Tibial nerve (tissue), 3 donors: ENCODE data around the gene NT5C2.

ENCODE experiments used
- POLR2A ChIP-seq, 2 donors: fragments of 450-650 bp; IDR thresholded peaks; one replicate each; pipeline ENCODE4 v1.6.1; 2017; ENCODE audit warnings: antibody characterized with exemption in 2 of 2, mild to moderate bottlenecking in 2 of 2, moderate library complexity in 2 of 2
- TF ChIP-seq, protein P1 (sequence below), 5 experiments: fragments of 200-600 bp in 3 of 5; fragments of 450-650 bp in 2 of 5; sonication (generic) in 3 of 5; IDR thresholded peaks; one replicate each; pipeline ENCODE4 v1.5.1; 2016 to 2019; ENCODE audit warnings: antibody characterized with exemption in 5 of 5, mild to moderate bottlenecking in 3 of 5, moderate library complexity in 2 of 5

DNA sequence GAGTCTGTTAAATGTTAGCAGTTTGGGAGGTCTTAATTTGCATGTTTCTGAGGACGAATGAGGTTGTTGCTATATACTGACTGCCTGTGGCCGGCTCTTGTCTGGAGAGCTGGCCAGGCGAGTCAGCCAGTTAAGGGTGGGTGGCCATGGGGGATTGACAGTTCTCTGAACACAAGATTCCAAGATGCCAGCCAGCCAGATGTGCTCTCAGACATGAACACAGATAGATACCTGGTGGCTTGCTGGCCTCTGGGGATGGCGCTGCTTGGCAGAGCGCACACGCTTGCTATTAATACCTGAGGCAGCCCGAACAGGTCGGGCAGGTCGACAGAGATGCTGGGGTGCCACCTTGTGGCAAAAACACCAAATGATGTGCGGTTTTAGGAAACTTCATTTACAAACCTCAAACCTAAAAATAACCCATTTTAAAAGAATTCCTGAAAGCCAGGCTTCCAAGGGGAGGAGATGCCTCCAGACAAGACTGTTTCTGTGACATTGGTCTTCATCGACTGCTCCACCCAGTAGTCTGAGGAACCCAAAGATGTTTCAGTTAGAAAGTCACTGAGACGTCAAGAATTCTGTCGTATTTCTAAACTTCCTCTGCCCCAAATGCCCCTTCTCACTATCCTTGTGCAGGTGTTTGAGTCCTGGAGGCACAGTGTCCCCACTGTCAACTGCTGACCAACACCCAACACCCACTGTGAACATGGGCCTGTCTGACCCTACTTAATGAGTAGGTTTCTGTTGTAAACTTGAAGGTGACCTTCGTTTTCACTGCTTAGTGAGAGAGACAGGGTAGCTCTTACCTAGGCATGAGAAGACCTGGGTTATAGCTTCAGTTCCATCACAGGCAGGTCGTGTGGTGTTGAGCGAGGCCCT is 123.4 kb downstream of the NT5C2 start:
- no peak for TF ChIP-seq POLR2A (IDR thresholded peaks at IDR 0.05)
- TF ChIP-seq, protein P1, sequence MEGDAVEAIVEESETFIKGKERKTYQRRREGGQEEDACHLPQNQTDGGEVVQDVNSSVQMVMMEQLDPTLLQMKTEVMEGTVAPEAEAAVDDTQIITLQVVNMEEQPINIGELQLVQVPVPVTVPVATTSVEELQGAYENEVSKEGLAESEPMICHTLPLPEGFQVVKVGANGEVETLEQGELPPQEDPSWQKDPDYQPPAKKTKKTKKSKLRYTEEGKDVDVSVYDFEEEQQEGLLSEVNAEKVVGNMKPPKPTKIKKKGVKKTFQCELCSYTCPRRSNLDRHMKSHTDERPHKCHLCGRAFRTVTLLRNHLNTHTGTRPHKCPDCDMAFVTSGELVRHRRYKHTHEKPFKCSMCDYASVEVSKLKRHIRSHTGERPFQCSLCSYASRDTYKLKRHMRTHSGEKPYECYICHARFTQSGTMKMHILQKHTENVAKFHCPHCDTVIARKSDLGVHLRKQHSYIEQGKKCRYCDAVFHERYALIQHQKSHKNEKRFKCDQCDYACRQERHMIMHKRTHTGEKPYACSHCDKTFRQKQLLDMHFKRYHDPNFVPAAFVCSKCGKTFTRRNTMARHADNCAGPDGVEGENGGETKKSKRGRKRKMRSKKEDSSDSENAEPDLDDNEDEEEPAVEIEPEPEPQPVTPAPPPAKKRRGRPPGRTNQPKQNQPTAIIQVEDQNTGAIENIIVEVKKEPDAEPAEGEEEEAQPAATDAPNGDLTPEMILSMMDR (IDR thresholded peaks at IDR 0.05) = peak; percentile 42 to 67 (median 51)
